Testis (tissue), 2 donors: ENCODE data around the gene SEMA3E.

Experiments used
- CTCF ChIP-seq, 3 experiments: fragments of 450-650 bp in 2 of 3; fragments of 200-600 bp in 1 of 3; sonication (generic) in 1 of 3; IDR thresholded peaks; one replicate each; pipeline ENCODE4 v1.5.1; 2016 to 2019; ENCODE audit warnings: antibody characterized with exemption in 3 of 3, mild to moderate bottlenecking in 2 of 3, moderate library complexity in 1 of 3
- POLR2A ChIP-seq: fragments of 450-650 bp; IDR thresholded peaks from one replicate; pipeline ENCODE4 v1.6.1; 2017; ENCODE audit warnings: antibody characterized with exemption, mild to moderate bottlenecking, moderate library complexity

- TF ChIP-seq CTCF (IDR thresholded peaks at IDR 0.05) (no peak), POLR2A (no peak)
Observed at GRCh38 chr7:83695128-83695960, 46.4 kb upstream of the SEMA3E start.
